A673 (cell line): ENCODE results near the gene TTLL3.

Source experiments
- CTCF ChIP-seq: fragments of 300-800, 200-600 bp; sonication (generic); conservative IDR thresholded peaks from 2 replicates; pipeline ENCODE4 v1.5.1; 2017; ENCODE audit warnings: low read depth, mild to moderate bottlenecking, antibody characterized with exemption, low read length, moderate library complexity, mixed read lengths
- EZH2 ChIP-seq: fragments of 200-600 bp; sonication (generic); IDR thresholded peaks from 2 replicates; pipeline ENCODE4 v1.6.1; 2017; ENCODE audit warnings: borderline replicate concordance, low read depth, mild to moderate bottlenecking, mixed read lengths, antibody characterized with exemption, low read length; ENCODE audit not compliant: poor library complexity, severe bottlenecking

- TF ChIP-seq CTCF, result no peak
- TF ChIP-seq EZH2, result no peak
Observed at GRCh38 chr3:9866639-9867038, 56.6 kb downstream of the TTLL3 start.
